ENCODE measurements around the gene GP1BB.

The GP1BB gene

DNA sequence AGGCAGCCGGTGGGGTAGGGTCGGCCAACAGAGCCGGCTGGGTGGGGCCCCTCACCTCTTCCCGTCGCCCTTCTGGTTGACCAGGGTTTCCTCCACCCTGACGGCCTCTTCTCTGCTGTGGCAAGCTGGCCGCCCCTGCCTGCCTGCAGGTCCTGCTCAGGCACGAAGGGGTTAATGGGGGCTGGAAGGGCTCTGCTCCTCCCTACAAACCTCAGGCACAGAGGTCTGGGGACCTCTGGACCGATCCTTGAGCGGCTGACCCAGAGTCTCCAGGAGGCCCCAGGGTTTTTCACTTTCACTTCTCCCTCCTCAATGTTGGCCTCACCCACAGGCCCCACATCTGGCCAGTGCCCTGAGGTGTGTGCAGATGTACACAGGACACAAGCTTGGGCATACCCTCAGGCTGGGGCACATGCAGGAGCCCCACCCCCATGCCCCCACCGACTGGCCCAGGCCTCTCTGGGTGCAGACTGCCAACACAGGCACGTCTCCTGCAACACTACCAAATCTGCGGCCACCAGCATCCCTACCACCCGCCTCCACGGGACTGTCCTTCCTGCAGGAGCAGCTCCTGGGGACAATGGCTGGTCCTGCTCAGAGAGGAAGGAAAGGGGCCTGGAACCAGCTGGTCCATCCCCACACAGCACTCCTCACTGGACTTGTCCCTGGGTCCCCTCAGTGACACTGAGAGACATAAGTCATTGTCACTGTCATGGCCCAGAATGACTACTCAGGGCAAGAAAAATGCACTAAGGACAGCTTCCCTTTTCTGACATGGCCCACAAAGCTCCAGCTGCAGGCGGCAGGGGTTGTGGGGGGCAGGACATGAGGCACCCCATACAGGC, 34.0 kb downstream of the GP1BB start:
- no peak for DNase-seq

- no peak for DNase-seq
These were observed 34.9 kb downstream of the GP1BB start for GRCh38 chr22:19757985-19758895.

GRCh38 chr22:19758896-19759426, 35.6 kb downstream of the GP1BB start:
- no peak for DNase-seq

- DNase-seq = no peak
These were observed 36.2 kb downstream of the GP1BB start for GRCh38 chr22:19759427-19760057.

- DNase-seq = no peak
These were observed 37.0 kb downstream of the GP1BB start, which contains the start of gene TBX1 for GRCh38 chr22:19760058-19760950. TBX1 (plus strand) TSS chr22:19760778; CDS start chr22:19760844, 66 bp downstream.

GRCh38 chr22:19760951-19761724, 37.8 kb downstream of the GP1BB start:
- DNase-seq = no peak

- DNase-seq = no peak
These were observed 38.6 kb downstream of the GP1BB start for GRCh38 chr22:19761725-19762567.

- no peak for DNase-seq
These were observed 39.5 kb downstream of the GP1BB start for GRCh38 chr22:19762568-19763457.

DNA sequence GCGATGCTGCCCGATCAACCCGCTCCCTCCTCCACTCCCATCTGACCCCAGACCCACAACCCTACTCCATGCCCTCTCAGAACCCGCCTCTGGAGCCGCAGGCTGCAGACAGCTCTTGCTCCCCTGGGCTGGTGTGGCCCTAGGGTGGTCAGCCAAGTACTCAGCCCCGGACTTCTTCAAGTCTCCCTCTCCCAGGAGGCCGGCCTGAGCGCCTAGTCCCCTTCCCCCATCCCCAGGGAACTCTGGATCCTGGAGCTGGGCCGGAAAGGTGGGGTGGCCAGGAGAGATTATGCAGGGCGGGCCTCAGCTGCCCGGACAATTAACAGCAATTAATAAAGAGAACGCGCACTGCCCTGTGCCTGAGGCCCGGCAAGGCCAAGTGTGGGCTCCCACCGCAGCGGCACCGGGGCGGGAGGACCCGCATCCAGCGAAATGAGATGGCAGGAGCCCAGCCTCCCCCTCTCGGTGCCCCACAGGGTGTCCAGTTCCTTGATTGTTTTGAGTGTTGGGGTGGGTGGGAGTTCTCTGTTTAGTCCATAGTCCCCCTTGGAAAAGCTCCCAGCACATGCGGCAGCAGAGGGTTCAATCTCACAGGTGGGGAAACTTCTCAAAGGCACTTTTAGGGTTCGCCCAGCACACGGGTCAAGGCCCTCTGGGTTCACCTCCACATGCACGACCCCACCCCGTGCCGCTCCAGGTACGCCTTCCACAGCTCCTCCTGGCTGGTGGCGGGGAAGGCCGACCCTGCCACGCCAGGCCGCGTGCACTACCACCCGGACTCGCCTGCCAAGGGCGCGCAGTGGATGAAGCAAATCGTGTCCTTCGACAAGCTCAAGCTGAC, 40.3 kb downstream of the GP1BB start:
- DNase-seq = no peak

DNA sequence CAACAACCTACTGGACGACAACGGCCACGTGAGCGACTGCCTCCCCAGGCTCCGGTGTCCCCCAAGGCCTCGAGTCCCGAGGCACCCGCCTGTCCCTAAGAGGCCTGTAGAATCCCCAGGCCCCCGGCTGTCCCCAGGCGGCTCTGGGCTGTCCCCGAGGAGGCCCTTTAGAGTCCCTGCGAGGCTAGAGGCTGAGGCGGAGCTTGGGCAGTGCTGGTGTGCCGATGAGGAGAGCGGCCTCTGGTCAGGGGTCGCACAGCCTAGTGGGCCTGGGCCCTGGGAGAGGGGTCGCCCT, 40.9 kb downstream of the GP1BB start:
- no peak for DNase-seq

GRCh38 chr22:19764636-19765476, 41.5 kb downstream of the GP1BB start:
- no peak for DNase-seq

GRCh38 chr22:19765477-19766239, 42.3 kb downstream of the GP1BB start:
- no peak for DNase-seq

- DNase-seq = no peak
These were observed 42.8 kb downstream of the GP1BB start for GRCh38 chr22:19766240-19766510.

DNA sequence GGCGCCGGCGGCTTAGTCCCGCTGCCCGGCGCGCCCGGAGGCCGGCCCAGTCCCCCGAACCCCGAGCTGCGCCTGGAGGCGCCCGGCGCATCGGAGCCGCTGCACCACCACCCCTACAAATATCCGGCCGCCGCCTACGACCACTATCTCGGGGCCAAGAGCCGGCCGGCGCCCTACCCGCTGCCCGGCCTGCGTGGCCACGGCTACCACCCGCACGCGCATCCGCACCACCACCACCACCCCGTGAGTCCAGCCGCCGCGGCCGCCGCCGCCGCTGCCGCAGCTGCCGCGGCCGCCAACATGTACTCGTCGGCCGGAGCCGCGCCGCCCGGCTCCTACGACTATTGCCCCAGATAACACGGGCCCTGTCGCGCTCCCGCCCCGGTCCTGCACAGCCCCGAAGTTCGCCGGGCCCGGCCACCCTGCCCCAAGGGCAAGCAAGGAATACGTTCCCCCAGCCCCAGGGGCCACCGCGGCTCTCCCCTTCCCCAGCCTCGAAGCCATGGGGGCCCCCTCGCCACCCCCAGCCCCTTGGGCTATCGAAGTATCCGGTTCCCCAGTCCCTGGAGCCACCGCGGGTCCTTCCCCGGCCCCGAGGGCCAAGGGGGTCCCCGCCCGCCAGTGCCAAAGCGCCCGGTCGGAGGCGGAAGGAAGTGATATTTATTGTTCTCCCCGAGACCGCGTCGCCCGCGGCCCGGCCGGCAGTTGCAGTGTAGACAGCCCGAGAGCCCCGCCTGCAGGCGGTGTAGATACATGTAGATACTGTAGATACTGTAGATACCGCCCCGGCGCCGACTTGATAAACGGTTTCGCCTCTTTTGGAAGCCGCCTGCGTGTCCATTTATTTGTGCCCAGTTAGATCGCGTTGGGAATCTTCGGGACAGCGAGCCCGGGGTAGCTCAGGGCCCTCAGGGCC, 43.4 kb downstream of the GP1BB start:
- DNase-seq = no peak
